HG03457 (cell line): ENCODE data around the gene TGOLN2.

ENCODE experiments used
- ATAC-seq: cut with Tn5 transposase; IDR thresholded peaks from one replicate; pipeline ENCODE4 v1.9.1; 2021; ENCODE audit warnings: moderate number of reproducible peaks; ENCODE audit not compliant: unreplicated experiment

Gene TGOLN2

DNA sequence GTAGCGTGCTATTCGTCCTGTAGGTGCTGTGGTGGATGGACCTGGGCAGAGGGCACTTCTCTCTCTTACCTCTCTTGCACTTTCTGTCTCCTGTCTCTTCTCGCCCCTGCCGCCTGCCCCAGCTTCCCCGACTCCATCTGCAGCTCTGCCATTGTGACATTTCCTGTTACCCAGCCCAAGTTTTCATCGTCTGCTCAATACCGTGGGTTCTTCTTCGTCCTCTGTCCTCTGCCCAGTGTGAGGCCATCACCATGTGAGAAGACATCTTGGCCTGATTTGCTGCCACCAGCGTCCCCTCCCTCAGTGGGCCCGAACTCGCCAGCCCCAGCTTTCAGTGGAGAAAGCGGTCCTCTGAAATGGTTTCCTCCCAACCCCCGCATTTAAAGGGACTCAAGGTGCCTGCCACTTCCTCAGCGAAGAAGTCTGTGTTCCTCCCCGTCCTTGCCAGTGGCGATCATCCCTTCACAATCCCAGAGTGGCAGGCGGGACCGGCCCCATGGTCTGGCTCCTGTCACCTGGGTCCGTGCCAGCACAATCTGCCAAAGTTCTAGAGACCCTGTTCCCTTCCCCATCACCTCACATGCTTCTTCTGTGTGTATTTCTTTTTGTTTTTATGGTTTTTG is 18.0 kb downstream of the TGOLN2 start:
- ATAC-seq = no peak

DNA sequence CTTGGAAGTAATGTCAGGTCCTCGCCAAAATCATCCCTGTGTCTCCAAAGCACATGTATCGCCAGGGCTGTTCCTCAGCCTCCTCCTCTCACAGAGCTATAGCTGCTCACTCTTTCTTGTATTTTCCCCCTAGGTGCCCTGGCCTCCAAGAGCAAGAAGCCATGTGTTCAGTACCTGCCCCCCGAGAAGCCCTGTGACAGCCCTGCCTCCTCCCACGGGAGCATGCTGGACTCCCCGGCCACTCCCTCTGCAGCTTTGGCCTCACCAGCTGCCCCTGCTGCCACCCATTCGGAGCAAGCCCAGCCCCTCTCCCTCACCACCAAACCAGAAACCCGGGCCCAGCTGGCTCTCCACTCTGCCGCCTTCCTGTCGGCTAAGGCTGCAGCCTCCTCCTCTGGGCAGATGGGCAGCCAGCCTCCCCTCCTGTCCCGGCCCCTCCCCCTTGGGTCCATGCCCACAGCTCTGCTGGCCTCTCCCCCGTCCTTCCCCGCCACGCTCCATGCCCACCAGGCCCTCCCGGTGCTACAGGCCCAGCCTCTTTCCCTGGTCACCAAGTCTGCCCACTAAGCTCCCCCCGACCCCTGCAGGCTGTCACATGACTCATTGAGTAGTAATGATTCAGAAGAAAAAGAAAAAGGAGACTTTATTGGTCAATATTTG is 18.8 kb downstream of the TGOLN2 start:
- no peak for ATAC-seq

- no peak for ATAC-seq
Observed at GRCh38 chr2:85308201-85308600, 19.6 kb downstream of the TGOLN2 start.

DNA sequence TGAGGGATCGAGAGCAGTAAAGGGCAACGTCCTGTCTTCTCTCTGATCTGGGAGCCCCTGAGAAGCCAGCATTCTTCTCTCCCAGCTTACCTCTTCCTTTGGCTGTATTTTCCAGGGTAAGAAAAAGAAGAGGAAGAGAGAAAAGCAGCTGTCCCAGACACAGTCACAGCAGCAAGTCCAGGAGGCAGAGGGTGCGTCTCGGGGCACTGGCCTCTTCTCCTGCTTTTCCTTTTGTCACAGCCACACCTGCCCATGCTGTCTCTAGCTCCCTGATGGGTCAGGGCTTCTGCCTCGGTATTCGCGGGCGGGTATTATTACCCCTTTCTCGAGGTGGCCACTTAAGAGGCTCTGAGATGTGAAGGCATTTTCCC is 20.3 kb downstream of the TGOLN2 start:
- no peak for ATAC-seq

- no peak for ATAC-seq
Observed at GRCh38 chr2:85303780-85304531, 23.8 kb downstream of the TGOLN2 start.

DNA sequence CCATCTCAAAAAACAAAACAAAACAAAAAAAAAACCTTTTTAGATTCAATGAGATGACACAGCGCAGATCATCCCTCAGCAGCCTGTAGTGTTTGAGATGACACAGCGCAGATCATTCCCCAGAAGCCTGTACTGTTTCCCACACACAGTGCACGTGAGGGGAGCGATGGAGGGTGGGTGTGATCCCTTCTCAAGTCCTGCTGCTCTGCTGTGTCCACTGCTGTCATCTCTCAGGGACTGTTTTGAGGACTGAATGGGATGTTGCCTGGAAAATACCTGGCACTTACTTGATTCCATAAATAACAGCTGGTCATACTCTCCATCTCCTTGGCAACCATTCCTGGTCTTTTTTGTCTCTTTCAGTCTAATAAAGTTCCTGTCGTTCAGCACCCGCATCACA is 25.7 kb downstream of the TGOLN2 start:
- ATAC-seq = no peak

- ATAC-seq = no peak
Observed at GRCh38 chr2:85291425-85292023, 36.3 kb downstream of the TGOLN2 start.

DNA sequence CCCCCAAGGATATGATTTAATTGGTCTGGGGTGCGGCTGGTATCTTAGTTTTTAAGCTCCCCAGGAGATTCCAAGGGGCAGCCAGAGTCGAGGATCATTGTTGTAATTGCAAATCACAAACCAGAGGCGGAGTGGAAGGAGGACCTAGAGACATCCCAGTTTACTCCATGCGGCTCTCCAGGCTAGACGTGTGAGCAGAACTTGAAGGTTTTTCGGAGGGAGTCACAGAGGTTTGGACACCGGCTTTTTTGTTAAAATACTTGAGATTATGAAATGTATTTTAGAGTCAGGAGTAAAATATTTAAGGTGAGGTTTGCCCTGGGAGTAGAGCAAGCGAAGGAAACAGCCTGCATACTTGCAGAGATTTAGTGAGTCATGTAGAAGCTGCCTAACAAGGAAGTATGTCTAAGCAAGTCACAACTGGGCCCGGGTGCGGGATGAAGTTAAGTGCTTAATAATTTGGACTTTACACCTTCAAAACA is 39.5 kb downstream of the TGOLN2 start:
- no peak for ATAC-seq

DNA sequence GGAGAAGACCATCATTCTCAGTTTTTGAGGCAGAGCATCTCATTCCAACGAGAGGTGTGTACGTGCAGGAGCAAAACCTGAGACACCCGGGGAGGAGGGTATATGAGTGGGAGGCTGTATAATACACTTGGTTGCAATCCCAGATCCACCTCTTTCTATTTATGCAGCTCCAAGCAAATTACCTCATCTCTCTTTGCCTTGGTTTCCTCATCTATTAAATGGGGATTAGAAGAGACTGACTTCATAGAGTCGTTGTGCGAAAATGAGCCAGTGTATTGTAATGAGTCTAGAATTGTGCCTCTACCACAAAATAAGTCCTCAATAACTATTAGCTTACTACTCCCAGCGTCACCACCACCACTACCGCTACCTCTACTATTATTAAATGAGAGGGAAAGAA is 40.1 kb downstream of the TGOLN2 start:
- ATAC-seq = no peak

DNA sequence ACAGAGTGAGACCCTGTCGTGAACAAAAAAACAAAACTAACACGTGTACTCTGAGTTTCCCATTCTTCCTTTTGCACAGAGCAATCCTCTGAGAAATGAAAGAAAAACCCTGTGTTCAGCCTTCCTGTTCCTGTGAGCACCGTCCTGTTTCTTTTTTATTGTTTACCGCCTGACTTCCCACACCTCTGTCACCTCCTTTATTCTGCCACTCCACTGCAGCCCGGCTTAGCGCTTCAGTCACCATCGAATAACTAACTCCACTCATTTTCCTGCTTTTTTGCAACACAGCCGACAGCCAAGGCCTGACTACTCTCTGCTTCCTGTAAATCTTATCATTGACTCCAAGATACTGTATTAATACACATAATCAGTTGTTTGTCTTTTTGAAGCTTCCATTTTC is 40.9 kb downstream of the TGOLN2 start:
- no peak for ATAC-seq

- no peak for ATAC-seq
Observed at GRCh38 chr2:85283641-85284040, 44.1 kb downstream of the TGOLN2 start.

DNA sequence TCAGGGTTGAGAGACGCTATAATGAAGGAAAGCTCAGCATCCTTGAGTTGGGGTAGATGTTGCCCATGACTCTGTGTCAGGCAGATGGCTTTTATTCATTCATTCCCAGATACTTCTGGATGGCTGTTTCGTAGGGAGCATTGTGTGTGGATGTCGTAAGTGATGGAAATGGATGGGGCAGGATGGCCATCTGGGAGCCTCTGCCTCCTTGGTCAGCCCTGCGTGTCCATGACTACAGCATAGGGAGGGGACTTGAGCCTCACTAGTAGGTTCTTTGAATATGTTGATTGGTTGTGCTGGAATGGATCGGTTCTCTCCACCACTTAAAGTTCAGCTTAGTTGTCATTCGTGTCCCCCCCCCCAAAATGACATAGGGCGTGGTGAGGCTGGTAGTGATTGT is 44.9 kb downstream of the TGOLN2 start:
- no peak for ATAC-seq

- no peak for ATAC-seq
Observed at GRCh38 chr2:85281553-85281952, 46.2 kb downstream of the TGOLN2 start.

GRCh38 chr2:85278361-85278760 is 49.4 kb downstream of the TGOLN2 start:
- no peak for ATAC-seq

DNA sequence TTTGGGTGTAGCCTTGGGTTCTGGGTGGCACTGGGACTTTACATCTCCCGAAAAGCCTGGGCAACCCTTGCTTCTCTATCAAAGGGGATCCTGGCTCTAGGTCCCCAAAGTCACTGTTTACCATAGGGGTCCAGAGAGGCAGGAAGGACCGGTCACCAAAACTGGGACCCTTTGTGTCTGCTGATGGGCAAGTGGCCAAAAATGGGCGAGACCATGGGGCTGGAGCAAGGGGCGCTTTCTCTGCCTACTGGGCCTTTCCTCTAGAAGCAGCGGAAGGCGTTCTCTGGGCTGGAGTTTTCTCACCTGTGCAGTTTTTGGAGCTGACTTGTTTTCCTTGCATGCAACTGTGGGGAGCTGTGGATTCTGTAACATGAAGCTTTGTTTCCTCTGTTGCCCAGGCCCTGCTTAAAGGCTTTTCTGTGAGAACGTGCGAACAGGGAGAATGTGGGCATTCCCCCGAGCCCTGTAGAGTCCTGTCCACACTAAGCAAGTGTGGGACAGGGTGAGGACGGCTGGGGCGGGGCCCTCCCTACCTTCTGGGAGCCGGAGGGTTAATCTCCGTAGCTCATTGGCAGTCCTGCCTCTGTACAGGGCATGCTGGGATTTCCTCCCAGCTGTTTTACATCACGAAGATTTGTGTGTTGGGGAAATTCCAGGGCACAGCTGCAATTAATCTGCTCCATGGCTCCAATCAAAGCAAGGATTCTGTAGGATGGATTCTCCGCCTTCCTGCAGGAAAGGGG is 50.2 kb downstream of the TGOLN2 start:
- no peak for ATAC-seq

DNA sequence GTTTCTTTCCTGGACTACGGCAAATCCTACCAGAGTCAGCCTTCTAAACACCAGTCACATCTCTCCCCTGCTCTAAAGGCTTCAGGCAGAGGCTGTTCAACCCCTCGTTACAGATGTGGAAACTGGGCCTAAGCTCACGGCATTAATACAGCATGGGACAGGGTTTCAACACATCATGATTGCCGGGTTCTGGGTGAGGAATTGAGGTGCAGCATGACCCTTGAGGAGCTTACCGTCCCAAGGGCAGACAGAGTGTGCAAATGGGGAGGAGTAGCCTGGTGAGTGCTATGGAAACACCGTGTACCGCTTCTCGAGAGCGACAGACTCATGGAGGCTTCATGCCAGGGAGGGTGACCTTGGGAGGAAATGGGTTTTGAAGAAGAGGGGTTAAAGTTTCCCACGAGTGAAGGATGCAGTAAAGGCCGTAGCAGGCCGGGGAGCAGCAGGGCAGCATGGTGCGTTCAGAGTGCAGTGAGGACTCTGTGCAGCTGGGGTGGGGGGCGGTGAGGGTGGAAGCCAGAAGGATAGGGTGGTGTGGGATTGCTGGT is 51.1 kb downstream of the TGOLN2 start:
- no peak for ATAC-seq

- ATAC-seq = no peak
Observed at GRCh38 chr2:85275984-85276540, 51.7 kb downstream of the TGOLN2 start.

DNA sequence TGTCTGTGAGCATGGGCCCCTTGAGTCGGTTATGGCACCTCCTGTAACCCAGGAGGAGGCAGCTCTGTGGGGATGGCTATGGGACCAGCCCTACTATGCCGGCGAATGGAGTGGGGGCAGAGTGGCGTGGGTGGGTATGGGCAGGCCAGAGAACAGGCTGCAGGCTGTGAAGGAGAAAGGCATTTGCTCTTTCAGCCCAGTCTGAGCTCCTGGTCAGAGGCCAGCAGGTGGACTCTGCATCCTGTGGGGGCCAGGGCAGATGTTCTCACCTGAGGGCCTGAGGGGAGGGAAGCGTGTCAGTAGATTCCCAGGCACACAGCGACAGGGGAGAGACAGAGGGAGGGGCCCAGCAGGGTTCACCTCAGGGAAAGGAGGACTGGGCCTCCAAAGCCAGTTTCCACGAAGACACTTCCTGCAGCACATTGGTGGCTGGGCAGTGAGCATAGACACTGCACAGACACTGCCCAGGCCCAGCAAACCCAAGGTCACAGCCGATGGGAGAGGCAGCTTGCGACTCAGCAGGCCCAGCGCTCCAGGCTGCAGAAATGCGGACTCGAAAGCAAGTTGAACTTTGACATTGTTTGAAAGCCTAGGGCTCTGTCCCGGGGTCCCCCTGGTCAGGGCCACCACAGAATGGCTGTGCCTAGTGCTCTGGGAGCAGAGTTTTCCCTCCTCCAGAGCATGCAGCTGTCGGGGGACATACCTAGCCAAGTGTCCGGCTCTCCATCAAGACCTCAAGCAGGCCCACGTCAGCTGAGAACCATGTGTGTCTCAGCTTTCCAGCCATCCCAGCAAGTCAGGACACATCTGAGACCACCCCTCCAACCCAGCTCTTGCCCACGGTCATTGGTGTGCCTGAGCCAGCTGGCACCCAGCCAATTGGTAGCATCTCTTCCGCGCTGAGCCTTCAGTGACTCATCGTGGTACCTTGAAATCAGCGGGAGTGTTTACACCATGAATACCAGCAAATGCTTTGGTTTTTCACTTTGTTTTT is 53.8 kb downstream of the TGOLN2 start:
- ATAC-seq = no peak

GRCh38 chr2:85272357-85272756 is 55.4 kb downstream of the TGOLN2 start:
- no peak for ATAC-seq
